ENCODE results near the gene EXOC3L4.

Gene EXOC3L4

DNA sequence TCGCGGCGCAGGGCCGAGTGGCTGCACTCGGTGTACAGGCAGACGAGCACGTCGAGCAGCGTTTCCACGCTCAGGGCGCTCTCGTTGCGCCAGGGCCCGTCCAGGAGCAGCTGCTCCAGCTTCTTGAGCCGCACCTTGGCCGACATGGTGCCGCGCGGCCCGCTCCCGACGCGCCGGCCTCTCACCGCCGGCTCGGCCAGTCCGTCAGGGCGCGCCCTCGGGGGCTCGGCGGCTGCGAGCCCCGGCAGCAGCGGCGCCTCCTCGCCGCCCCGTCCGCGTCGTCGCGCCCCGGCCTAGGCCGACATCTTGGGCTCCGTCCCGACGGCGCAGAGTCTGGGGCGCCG, 37.5 kb upstream of the EXOC3L4 start:
- no peak for DNase-seq (ENCODE audit: low read depth)
- H3K4me3 ChIP-seq (ENCODE audit: low read depth, low read length) = peak overlapping the region; percentile 70
- in situ Hi-C loops (cut with HindIII; ENCODE audit: low sequenced_read_pairs) = no loop called here
- TF ChIP-seq, protein P1, sequence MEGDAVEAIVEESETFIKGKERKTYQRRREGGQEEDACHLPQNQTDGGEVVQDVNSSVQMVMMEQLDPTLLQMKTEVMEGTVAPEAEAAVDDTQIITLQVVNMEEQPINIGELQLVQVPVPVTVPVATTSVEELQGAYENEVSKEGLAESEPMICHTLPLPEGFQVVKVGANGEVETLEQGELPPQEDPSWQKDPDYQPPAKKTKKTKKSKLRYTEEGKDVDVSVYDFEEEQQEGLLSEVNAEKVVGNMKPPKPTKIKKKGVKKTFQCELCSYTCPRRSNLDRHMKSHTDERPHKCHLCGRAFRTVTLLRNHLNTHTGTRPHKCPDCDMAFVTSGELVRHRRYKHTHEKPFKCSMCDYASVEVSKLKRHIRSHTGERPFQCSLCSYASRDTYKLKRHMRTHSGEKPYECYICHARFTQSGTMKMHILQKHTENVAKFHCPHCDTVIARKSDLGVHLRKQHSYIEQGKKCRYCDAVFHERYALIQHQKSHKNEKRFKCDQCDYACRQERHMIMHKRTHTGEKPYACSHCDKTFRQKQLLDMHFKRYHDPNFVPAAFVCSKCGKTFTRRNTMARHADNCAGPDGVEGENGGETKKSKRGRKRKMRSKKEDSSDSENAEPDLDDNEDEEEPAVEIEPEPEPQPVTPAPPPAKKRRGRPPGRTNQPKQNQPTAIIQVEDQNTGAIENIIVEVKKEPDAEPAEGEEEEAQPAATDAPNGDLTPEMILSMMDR (IDR thresholded peaks at IDR 0.05; ENCODE audit: low read depth, low read length, missing control alignments) = no peak

DNA sequence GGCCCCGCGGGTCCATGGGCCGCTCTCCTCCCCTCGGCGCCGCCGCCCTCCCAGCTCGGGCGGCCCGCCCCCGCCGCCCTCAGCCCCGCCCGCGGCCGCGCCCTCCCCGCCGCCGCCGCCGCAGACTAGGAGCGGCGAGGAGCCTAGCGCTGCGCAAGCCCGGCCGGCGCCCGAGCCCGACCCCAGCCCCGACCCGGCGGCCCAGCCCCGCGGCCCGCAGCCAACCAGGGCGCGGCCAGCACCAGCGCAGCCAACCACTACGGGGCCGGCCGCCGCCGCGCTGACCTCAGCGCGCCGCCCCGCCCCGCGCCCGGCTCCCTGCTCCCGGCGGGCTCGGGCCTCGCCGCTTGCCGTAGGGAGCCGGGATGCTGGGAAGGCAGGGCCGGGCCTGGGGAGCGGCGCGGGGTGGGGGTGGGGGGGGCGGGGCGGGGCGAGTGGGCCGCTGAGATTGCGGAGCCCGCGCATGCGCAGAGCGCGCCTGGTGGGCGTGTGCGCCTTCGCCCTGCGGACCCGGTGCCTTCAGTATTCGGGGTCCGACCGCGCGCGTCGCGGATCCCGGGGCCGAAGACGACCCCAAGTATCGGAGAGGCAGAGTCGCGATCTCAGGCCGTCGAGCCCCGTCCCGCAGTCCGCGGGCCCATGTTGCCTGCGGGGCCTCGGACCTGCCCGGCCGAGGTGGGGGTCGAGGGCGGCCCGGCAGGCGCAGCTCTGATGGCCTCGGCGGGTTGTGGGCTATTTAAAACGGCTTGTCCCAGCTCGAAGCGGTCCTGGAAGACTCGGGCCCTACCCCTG, 37.0 kb upstream of the EXOC3L4 start, which contains the start of gene CDC42BPB:
TSS of gene CDC42BPB (minus strand) at position 178 of the 792 bp plus-strand sequence. CDS start 376 bp downstream, outside the sequence.
- peak within 1 kb of the TSS; percentile 85 for H3K4me3 ChIP-seq (ENCODE audit: low read depth, low read length)
- in situ Hi-C loops (cut with HindIII; ENCODE audit: low sequenced_read_pairs) = no loop called here
- TF ChIP-seq, protein P1 (IDR thresholded peaks at IDR 0.05; ENCODE audit: low read depth, low read length, missing control alignments) = no peak
- peak; percentile 69 for DNase-seq (ENCODE audit: low read depth)

DNA sequence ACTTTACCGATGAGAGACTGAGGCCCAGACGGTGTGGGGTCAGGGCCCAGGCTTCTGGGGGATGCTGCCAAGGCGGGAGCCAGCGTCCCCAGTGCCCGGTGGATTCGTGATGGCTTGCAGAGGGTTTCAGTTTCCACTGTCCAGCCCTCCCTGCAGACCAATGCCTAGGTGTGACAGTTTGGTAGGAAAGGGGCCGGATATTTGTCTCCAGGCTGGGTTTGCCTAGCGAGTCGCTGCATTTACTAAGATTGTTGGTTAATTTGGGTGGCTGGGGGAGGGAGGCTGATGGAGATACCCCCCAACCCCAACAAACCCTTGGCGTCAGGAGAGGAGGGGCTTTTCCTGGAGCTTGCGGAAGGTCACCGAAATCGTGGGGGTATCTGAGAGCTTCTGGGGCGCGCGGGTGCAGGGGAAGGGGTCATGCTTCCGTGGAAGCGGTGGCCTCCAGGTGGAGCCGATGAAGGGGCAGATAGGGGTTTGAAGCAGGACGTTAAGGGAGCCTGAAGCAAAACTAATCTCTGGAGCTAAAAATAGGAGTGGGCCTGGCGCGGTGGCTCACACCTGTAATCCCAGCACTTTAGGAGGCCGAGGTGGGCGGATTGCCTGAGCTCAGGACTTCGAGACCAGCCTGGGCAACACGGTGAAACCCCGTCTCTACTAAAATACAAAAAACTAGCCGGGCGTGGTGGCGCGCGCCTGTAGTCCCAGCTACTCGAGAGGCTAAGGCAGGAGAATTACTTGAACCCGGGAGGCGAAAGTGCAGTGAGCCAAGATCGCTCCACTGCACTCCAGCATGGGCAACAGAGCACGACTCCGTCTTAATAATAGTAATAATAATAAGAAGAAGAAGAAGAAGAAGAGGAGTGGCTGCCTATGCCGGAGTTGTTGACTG, 36.1 kb upstream of the EXOC3L4 start:
- DNase-seq (ENCODE audit: low read depth) = no peak
- TF ChIP-seq, protein P1 (IDR thresholded peaks at IDR 0.05; ENCODE audit: low read depth, low read length, missing control alignments) = no peak
- in situ Hi-C loops (cut with HindIII; ENCODE audit: low sequenced_read_pairs) = no loop called here
- peak overlapping the region; percentile 85 for H3K4me3 ChIP-seq (ENCODE audit: low read depth, low read length)

DNA sequence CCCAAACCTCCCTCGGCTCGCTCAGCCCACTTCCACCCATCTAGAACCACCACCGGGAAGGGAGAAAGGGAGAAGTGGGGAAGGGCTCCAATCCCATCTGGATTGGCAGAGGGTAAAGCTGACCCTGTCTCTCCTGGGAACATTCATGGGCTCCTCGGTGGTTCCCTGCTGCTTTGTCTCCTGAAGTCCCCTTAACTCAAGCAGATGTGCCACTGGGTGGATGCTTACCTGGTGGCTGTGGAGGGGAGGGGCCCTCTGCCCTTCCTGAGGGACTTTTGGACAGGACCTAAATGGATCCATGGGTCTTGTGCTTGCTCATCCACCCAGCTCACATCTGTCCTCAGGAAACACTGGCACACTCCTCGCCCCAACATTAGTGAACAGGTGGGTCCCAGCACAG, 35.0 kb upstream of the EXOC3L4 start:
- in situ Hi-C loops (cut with HindIII; ENCODE audit: low sequenced_read_pairs) = no loop called here
- TF ChIP-seq, protein P1 (IDR thresholded peaks at IDR 0.05; ENCODE audit: low read depth, low read length, missing control alignments) = no peak
- no peak overlapping the region for H3K4me3 ChIP-seq (ENCODE audit: low read depth, low read length)
- no peak for DNase-seq (ENCODE audit: low read depth)

DNA sequence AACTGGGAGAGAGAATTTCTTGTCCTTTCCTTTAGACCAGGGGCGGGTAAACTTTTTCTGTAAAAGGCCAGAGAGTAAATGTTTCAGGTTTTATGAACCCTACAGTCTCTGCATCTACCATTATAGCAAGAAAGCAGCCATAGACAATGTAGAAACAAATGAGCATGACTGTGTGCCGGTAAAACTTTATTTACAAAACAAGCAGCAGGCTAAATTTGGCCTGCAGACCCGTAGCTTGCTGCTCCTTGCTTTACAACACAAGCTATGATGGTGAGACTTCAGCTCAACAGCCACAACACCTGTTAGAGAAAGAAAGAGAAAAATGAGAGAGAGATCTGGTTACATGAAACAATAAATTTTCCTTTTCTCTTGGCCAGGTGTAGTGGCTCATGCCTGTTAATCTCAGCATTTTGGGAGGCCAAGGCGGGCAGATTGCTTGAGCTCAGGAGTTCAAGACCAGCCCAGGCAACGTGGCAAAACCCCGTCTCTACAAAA, 33.0 kb upstream of the EXOC3L4 start:
- in situ Hi-C loops (cut with HindIII; ENCODE audit: low sequenced_read_pairs) = no loop called here
- TF ChIP-seq, protein P1 (IDR thresholded peaks at IDR 0.05; ENCODE audit: low read depth, low read length, missing control alignments) = no peak
- no peak for DNase-seq (ENCODE audit: low read depth)
- H3K4me3 ChIP-seq (ENCODE audit: low read depth, low read length) = no peak overlapping the region

DNA sequence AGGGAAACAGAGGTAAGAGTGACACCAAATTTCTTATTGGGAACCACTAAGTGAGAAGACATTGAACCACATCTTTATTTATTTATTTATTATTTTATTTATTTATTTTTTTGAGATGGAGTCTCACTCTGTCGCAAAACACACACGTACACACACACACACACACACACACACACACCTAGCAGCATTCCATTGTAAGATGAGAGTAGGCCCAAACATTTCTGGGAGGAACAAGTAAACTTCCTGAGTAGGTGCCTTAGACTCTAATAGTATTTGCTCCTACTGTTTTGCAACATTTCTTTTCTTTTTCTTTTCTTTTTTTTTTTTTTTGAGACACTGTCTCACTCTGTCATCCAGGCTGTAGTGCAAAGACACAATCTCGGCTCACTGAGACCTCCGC, 30.1 kb upstream of the EXOC3L4 start:
- DNase-seq (ENCODE audit: low read depth) = no peak
- no peak overlapping the region for H3K4me3 ChIP-seq (ENCODE audit: low read depth, low read length)
- in situ Hi-C loops (cut with HindIII; ENCODE audit: low sequenced_read_pairs) = no loop called here
- TF ChIP-seq, protein P1 (IDR thresholded peaks at IDR 0.05; ENCODE audit: low read depth, low read length, missing control alignments) = no peak
